Stimulated activated CD4-positive, alpha-beta T cell treated with anti-CD3 and anti-CD28 coated beads, Interleukin-12 subunit alpha, Interleukin-12 subunit beta, amount 100 ng/mL, for 24 hours (primary cell): ENCODE results near the gene PGAM2.

Experiments used
- DNase-seq, 2 experiments: peaks; one replicate each; pipeline ENCODE4 v3.0.0-alpha.2; 2020; ENCODE audit warnings: low read depth in 2 of 2

PGAM2 gene

GRCh38 chr7:44065431-44066110 lies at the start of gene PGAM2:
TSS of gene PGAM2 (minus strand) at chr7:44065567. CDS start at chr7:44065529, 38 bp downstream.
- DNase-seq, result no peak

GRCh38 chr7:44114586-44115310 lies 49.4 kb upstream of the PGAM2 start:
- DNase-seq, result no peak

- DNase-seq, result no peak
These were observed 48.5 kb upstream of the PGAM2 start for GRCh38 chr7:44113764-44114354.

GRCh38 chr7:44112997-44113763 lies 47.8 kb upstream of the PGAM2 start:
- DNase-seq, result no peak

- no peak for DNase-seq
These were observed 47.0 kb upstream of the PGAM2 start for GRCh38 chr7:44112231-44112996.

- no peak for DNase-seq
These were observed 46.4 kb upstream of the PGAM2 start for GRCh38 chr7:44111761-44112160.

- DNase-seq, result no peak
These were observed 45.6 kb upstream of the PGAM2 start for GRCh38 chr7:44110719-44111635.

GRCh38 chr7:44109991-44110390 lies 44.6 kb upstream of the PGAM2 start:
- DNase-seq, result no peak

- no peak for DNase-seq
These were observed 43.7 kb upstream of the PGAM2 start for GRCh38 chr7:44108768-44109750.

- no peak for DNase-seq
These were observed 42.8 kb upstream of the PGAM2 start for GRCh38 chr7:44107961-44108767.

- DNase-seq, result no peak
These were observed 42.0 kb upstream of the PGAM2 start for GRCh38 chr7:44107116-44107960.

- no peak for DNase-seq
These were observed 41.1 kb upstream of the PGAM2 start for GRCh38 chr7:44106311-44107065.

- no peak for DNase-seq
These were observed 40.5 kb upstream of the PGAM2 start for GRCh38 chr7:44105832-44106231.

- no peak for DNase-seq
These were observed 39.7 kb upstream of the PGAM2 start for GRCh38 chr7:44104860-44105771.
